Gastroesophageal sphincter (tissue), 4 donors: ENCODE data around the gene KLHL29. TPM values are rescaled to one million over a fixed set of nuclear protein-coding genes. Genes with fewer than 3 reads are reported as not detected.
A peak's percentile ranks its signal among the peaks of the same experiment; 100 is the strongest.

Experiments used
- ATAC-seq: fragments of 150-250 bp; one replicate; pipeline ENCODE4 v1.9.1; 2016; ENCODE audit warnings: mild to moderate bottlenecking, moderate library complexity
- H3K27ac ChIP-seq, 4 donors: fragments of 200-600 bp; sonication (generic) in 3 of 4; 1 replicate in 3 of 4; 2 replicates in 1 of 4; pipeline ENCODE4 v1.5.1; 2016 to 2019
- H3K27me3 ChIP-seq: fragments of 200-600 bp; sonication (generic); one replicate; pipeline ENCODE4 v1.5.1; 2019
- H3K36me3 ChIP-seq, 2 donors: fragments of 200-600 bp; sonication (generic); one replicate each; pipeline ENCODE4 v1.5.1; 2019; ENCODE audit warnings: control low read depth in 1 of 2
- H3K4me1 ChIP-seq, 3 donors: fragments of 200-600 bp; sonication (generic); 1 replicate in 2 of 3; 2 replicates in 1 of 3; pipeline ENCODE4 v1.5.1; 2016 to 2019; ENCODE audit warnings: control low read depth in 2 of 3
- H3K4me3 ChIP-seq, 2 donors: fragments of 200-600 bp; sonication (generic); one replicate each; pipeline ENCODE4 v1.5.1; 2019; ENCODE audit warnings: mild to moderate bottlenecking in 1 of 2, moderate library complexity in 1 of 2
- H3K9me3 ChIP-seq, 3 donors: fragments of 200-600 bp; sonication (generic); one replicate each; pipeline ENCODE4 v1.5.1; 2017 to 2019; ENCODE audit warnings: control low read depth in 2 of 3
- EP300 ChIP-seq: sonication (generic); formaldehyde crosslinking; IDR thresholded peaks from one replicate; pipeline ENCODE4 v1.6.1; 2017; ENCODE audit warnings: antibody characterized with exemption, mild to moderate bottlenecking
- POLR2A ChIP-seq, 2 donors: fragments of 450-650 bp; IDR thresholded peaks; one replicate each; pipeline ENCODE4 v1.6.1; 2017; ENCODE audit warnings: antibody characterized with exemption in 2 of 2, mild to moderate bottlenecking in 2 of 2, moderate library complexity in 1 of 2
- POLR2AphosphoS5 ChIP-seq: sonication (generic); formaldehyde crosslinking; IDR thresholded peaks from one replicate; pipeline ENCODE4 v1.6.1; 2017; ENCODE audit warnings: antibody characterized with exemption
- WGBS, 2 donors: methylation state at CpG; one replicate each; pipeline ENCODE4 v1.1.5; 2018; ENCODE audit warnings: low coverage in 1 of 2; 5-methylcytosine and 5-hydroxymethylcytosine counted together
- total RNA-seq, 4 donors: library from RNA; depleted of rRNA; stranded (reverse); fragments of >200 nt; gene quantifications; one replicate each; pipeline ENCODE4 v1.1.0, GENCODE V29; 2016
- TF ChIP-seq, protein P1 (sequence below), 4 experiments: fragments of 200-600 bp in 2 of 4; fragments of 450-650 bp in 2 of 4; sonication (generic) in 1 of 4; IDR thresholded peaks; one replicate each; pipeline ENCODE4 v1.5.1; 2017 to 2019; ENCODE audit warnings: antibody characterized with exemption in 4 of 4, mild to moderate bottlenecking in 2 of 4, moderate library complexity in 2 of 4

KLHL29 gene
- total RNA-seq, 4 donors from 2014 or later = 15.2 to 31.5 (median 24.2) TPM

DNA sequence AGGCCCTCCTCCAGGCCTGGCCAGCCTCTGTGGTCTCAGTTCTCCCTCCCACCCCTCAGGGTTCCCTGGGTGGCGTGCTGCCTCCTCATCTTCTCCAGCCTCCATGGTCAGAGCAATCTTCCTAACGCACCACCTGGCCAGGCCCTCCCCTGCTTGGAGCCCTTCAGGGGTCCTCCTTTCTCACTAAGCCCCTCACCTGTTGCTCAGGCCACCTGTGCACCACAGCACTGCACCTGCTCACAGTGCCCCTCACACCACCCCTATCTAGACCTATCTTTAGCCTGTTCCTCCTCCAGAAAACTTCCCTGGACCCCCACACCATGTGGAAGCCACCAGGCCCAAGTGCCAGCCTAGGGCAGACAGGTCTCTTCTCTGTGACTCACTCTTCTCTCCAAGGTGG lies 274.8 kb downstream of the KLHL29 start:
- 100% methylated on average over 2 of the region's 2 CpGs; no CpG with 5 or more reads in 1 of the 2 donors for WGBS, 2 donors
- TF ChIP-seq POLR2AphosphoS5 (no peak), EP300 (no peak), POLR2A (IDR thresholded peaks at IDR 0.05) (no peak)
- TF ChIP-seq, protein P1, sequence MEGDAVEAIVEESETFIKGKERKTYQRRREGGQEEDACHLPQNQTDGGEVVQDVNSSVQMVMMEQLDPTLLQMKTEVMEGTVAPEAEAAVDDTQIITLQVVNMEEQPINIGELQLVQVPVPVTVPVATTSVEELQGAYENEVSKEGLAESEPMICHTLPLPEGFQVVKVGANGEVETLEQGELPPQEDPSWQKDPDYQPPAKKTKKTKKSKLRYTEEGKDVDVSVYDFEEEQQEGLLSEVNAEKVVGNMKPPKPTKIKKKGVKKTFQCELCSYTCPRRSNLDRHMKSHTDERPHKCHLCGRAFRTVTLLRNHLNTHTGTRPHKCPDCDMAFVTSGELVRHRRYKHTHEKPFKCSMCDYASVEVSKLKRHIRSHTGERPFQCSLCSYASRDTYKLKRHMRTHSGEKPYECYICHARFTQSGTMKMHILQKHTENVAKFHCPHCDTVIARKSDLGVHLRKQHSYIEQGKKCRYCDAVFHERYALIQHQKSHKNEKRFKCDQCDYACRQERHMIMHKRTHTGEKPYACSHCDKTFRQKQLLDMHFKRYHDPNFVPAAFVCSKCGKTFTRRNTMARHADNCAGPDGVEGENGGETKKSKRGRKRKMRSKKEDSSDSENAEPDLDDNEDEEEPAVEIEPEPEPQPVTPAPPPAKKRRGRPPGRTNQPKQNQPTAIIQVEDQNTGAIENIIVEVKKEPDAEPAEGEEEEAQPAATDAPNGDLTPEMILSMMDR (IDR thresholded peaks at IDR 0.05) = no peak
- no peak overlapping the region for H3K4me3 ChIP-seq
- H3K4me1 ChIP-seq = peaks cover 0 to 32% (median 8%) of the 10 kb centered on the region in 3 donors
- H3K36me3 ChIP-seq = peaks cover 0 to 20% of the 10 kb centered on the region in 2 donors
- no peak for ATAC-seq
- no peak overlapping the region for H3K27ac ChIP-seq
- H3K9me3 ChIP-seq = no peaks in the 10 kb centered on the region
- no peaks in the 10 kb centered on the region for H3K27me3 ChIP-seq

DNA sequence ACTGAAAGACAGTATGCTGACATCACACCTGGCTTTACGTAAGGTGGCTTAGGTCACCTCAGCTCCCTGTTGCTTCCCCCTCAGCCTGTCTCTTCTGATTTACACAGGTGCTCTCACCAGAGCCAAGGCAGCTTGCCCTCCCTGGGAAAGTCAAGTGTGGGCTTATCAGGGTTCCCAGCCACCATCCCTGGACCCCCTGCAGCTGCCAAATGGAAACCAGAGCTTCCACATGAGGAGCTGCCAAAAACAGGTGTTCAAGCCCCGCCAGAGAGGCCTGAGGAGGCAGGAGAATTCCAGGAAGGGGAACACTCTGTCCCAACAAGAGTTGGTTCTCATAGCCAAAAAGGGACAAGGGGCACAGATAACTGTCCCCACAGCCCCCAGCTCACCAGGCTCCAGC lies 275.3 kb downstream of the KLHL29 start:
- Histone ChIP-seq H3K27me3 (no peaks in the 10 kb centered on the region), H3K4me1 (peaks cover 0 to 32% (median 8%) of the 10 kb centered on the region in 3 donors), H3K27ac (no peak overlapping the region), H3K36me3 (peaks cover 0 to 20% of the 10 kb centered on the region in 2 donors), H3K4me3 (no peak overlapping the region), H3K9me3 (no peaks in the 10 kb centered on the region)
- no peak for ATAC-seq
- WGBS, 2 donors = 100% methylated on average over 1 of the region's 2 CpGs; no CpG with 5 or more reads in 1 of the 2 donors
- TF ChIP-seq EP300 = no peak
- no peak for TF ChIP-seq POLR2A (IDR thresholded peaks at IDR 0.05)
- no peak for TF ChIP-seq POLR2AphosphoS5
- TF ChIP-seq, protein P1 (IDR thresholded peaks at IDR 0.05) = no peak

DNA sequence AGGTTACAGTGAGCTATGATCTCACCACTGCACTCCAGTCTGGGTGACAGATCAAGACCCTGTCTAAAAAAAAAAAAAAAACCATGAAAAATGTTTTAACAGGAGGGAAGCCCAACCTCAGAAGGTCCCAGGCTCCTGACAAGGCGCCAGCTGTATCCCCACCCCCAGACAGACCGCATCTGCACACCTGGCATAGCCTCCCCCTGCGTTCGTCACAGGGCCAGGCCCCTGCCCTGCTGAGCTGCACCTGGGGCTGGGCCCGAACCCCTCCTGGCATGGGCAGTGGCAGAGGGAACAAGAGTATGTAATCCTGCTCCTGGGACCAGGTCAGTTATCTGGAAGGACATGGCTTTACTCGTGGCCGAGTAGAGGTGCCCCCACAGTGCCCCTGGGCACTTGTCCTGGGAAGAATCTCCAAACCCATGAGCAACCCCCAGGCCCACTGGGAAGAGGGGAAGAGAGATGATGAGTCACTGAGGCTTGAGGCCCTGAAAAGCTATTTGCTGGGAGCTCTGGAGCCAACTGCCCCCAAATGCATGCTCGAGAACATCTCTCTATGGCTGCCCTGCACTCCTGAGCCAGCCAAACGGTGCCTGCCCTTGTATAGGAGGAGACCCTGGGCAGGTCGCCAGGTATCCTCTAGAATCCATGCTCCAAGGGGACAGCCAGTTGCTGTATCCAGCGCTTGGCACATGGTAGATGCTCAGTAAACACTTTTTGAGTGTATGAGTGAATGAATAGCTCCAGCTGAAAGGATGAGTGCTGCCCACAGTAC lies 276.5 kb downstream of the KLHL29 start:
- no peaks in the 10 kb centered on the region for H3K9me3 ChIP-seq
- peak overlapping the region in 1 of 4 donors; percentile 7 for H3K27ac ChIP-seq
- WGBS, 2 donors = 100% methylated on average over 2 of the region's 11 CpGs; no CpG with 5 or more reads in 1 of the 2 donors
- no peak for ATAC-seq
- H3K4me1 ChIP-seq = peaks cover 0 to 26% (median 8%) of the 10 kb centered on the region in 3 donors
- no peaks in the 10 kb centered on the region for H3K27me3 ChIP-seq
- no peak overlapping the region for H3K4me3 ChIP-seq
- TF ChIP-seq, protein P1 (IDR thresholded peaks at IDR 0.05) = no peak
- no peak for TF ChIP-seq POLR2AphosphoS5
- no peak for TF ChIP-seq EP300
- no peak for TF ChIP-seq POLR2A (IDR thresholded peaks at IDR 0.05)
- H3K36me3 ChIP-seq = peaks cover 0 to 15% of the 10 kb centered on the region in 2 donors

DNA sequence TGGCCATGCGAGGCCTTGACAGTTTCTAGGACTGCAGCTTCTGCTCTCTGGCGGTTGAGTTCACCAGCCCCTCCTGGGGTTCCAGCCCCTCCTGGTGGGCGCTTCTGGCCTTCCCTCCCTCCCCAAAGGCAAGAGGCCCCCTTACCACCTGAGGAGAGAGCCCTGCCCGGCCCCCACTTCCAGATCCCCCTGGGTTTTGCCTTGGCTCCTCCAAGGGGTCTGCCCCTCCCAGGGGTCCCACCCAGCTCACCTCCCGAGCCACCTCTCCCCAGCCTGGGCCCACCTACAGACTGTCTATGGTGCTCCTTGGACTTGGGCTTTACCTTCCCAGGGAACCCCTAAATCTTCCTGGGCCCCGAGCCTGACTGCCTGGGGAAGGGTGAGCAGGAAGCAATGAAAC lies 277.5 kb downstream of the KLHL29 start:
- Histone ChIP-seq H3K27me3 (no peaks in the 10 kb centered on the region), H3K4me3 (no peak overlapping the region), H3K36me3 (peaks cover 0 to 22% of the 10 kb centered on the region in 2 donors), H3K4me1 (peaks cover 0 to 20% (median 8%) of the 10 kb centered on the region in 3 donors), H3K9me3 (no peaks in the 10 kb centered on the region), H3K27ac (peak overlapping the region in 2 of 4 donors; percentile 38 to 65)
- WGBS, 2 donors = 100% methylated on average over 1 of the region's 6 CpGs
- TF ChIP-seq, protein P1 (IDR thresholded peaks at IDR 0.05) = no peak
- no peak for TF ChIP-seq EP300
- TF ChIP-seq POLR2A (IDR thresholded peaks at IDR 0.05) = no peak
- no peak for TF ChIP-seq POLR2AphosphoS5
- ATAC-seq = no peak
